Panc1 (cell line): Measurements from ENCODE around the gene OR51V1.

ENCODE experiments used
- POLR2AphosphoS5 ChIP-seq: IDR thresholded peaks from 2 replicates; pipeline ENCODE4 v1.6.1; 2012; ENCODE audit warnings: mild to moderate bottlenecking, low read depth, low read length, moderate library complexity
- TF ChIP-seq, protein P1 (sequence below): fragments of 450-650 bp; IDR thresholded peaks from 2 replicates; pipeline ENCODE4 v1.5.1; 2017; ENCODE audit warnings: mild to moderate bottlenecking

DNA sequence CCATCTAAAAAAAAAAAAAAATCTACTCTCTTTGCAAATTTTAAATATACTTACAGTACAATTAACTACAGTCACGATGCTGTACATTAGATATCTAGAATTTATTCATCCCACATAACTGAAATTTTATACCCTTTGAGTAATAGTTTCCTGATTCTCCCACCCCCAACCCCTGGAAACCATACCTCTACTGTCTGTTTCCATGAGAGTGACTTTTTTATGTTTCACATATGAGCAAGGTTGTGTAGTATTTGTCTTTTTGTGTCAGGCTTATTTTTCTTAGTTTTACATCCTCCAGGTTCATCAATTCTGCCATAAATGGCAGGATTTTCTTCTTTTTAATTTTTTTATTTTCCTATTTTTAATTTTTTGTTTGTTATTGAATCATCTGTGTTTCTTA is 23.2 kb upstream of the OR51V1 start:
- TF ChIP-seq, protein P1, sequence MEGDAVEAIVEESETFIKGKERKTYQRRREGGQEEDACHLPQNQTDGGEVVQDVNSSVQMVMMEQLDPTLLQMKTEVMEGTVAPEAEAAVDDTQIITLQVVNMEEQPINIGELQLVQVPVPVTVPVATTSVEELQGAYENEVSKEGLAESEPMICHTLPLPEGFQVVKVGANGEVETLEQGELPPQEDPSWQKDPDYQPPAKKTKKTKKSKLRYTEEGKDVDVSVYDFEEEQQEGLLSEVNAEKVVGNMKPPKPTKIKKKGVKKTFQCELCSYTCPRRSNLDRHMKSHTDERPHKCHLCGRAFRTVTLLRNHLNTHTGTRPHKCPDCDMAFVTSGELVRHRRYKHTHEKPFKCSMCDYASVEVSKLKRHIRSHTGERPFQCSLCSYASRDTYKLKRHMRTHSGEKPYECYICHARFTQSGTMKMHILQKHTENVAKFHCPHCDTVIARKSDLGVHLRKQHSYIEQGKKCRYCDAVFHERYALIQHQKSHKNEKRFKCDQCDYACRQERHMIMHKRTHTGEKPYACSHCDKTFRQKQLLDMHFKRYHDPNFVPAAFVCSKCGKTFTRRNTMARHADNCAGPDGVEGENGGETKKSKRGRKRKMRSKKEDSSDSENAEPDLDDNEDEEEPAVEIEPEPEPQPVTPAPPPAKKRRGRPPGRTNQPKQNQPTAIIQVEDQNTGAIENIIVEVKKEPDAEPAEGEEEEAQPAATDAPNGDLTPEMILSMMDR: no peak
- TF ChIP-seq POLR2AphosphoS5: no peak
